Activated CD8-positive, alpha-beta memory T cell treated with anti-CD3 and anti-CD28 coated beads, Interleukin-2, amount 50 U/mL, for 1 hour (primary cell): ENCODE results near the gene TBX18.

Experiments used
- DNase-seq: peaks from one replicate; pipeline ENCODE4 v3.0.0-alpha.2; 2020; ENCODE audit errors: extremely low read depth

The TBX18 gene

DNA sequence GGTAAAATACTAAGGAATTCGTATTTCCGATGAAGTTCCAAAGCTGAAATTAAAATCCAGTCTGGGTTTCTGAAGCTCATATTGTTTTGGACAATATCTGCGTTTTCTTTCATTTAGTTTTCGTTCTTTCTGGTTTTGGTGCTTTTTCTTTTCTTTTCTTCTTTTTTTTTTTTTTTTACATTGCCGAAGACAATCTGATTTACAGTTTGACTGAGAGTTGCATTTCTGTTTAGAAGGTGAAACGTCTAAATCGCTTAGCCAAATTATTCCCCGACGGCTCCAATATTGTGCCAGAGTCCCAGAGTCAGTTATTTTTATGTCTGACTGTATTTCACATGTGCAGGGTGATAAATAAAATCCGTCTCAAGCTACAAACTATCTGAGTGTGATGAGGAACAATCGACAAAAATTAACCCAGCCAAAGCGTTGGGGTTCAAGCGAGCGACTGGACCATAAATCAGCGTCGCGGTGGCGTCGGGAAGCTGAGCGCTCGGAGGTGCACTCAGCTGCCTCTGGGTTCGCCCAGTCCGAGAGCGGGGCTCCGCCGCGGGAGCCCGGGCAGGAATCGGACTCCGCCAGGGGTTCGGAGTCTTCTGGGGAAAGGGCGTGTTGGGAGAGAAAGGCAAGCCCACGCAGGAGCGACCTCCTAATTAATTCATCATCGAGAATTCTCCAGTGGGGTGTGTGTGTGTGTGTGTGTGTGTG is 8.2 kb upstream of the TBX18 start:
- DNase-seq, result no peak

DNA sequence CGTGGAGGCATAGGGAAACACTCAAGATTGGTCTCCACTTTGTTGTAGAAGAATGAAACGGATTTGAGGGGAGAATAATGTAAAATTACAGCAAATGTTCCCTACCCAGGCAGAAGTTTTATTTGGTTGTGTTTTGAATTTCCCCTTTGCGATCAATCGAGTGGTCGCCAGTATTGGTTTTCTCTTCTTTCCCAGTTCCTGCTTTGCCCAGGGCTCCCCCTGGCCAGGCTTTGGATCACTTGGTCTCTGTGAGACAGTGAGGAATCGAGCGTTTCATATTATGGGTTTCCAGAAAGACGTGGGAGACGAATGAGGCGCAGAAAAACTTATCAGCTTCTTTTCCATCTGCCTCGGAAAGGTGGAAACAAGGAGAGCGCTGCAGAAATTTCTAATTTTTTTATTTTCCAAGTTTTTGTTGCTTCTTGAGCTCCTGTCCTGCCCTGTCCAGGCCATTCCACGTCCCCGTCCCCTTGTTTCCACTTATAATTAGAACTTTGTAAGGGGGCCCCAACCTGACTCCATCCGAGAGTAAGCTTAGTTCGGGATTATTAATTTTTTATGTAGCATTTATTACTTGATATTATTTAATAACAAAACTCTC is 7.5 kb upstream of the TBX18 start:
- DNase-seq, result no peak

DNA sequence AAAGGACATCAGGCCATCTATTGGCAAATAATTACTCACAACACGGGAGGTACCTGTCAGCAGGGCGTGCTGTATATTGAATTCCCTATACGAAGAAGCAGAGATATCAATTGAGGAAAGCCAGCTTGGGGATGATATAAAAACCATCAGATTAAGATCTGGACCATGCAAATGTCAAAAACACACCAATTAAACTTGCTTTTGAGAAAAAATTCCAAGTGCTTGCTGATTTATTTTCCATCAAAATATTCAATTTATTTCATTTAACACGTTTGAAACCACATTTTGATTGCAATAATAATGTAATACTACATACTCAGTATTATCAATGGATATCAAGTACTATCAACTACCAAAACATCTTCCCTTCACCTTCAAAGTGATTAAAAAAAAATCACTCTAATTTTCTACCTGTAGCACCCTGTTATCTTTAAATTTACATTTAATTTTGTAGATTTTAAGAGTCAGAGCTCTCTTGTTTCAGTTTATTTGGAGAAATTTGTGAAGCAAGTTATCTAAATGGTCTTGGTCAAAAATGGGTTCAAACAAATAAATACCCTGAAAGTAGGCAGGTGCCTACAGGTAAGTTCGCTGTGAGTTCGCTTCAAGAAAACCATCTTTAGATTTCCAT is 6.8 kb upstream of the TBX18 start:
- DNase-seq, result no peak

DNA sequence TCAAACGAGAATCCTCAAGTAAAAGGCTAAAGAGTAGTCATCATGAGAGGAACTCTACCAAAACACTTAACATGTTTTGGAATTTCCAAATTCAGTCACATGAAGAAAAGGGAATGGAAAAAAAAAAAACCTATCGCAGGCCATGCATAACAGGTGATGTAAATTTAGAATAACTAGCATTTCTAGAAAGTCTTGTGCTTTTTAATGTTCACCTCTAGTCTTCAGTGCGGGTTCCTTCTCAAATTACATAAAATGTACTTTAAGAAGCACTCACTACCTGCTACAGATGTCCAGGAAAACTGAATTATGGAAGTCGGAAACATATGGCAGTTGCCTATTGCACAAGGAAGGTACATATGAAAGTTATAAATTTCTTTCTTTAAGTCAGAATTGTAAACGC is 6.1 kb upstream of the TBX18 start:
- no peak for DNase-seq

DNA sequence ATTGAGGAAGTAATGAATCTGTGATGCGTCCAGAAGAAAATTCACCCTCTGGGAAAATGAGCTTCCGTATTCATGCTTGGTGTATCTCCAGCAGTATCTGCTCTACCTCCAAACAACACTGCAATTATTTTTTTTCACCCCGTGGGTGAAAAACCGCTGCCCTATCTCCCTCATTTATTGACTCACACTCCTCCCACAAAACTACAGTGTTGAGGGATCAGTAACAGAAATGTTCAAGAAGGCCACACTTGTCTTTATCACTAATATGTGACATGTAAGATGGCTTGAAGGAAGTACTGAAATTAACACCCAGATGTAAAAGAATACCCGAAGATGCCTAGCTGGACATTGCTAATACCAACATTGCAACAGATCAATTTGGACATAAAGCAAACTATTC is 4.9 kb upstream of the TBX18 start:
- no peak for DNase-seq

DNA sequence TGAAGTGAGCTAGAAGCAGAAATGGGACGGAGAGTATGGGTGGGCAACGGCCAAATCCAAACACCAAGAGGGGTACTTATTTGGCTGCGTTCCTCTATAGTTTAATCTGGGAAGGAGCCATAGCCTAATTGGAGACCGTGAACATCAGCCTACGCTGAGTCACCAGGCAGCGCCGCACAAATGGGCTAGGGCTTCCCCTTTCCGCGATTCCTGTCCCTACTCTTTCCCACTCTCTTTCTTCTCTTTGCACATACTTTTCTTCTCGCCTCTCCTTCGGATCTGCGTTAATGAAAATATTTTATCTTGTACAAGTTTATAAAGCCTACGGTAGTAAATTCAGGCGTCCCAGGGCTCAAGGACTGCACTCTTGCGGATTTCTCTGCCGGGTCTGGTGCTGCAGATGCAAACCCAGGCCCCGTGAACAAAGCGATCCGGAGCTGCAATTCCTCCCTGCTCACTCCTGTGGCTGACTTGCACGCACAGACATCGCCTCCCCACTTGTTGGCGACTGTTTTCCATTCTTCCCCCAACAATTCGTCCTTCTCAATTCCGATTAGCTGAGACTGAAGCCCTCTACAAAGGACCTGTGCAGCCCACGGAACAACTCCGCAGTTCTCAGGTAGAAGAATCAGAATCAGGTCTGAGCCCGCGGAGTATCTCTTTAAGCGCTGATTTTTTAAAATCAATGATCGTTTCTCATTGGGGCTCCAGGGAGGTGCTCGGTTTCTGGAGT is 4.2 kb upstream of the TBX18 start:
- DNase-seq, result no peak

DNA sequence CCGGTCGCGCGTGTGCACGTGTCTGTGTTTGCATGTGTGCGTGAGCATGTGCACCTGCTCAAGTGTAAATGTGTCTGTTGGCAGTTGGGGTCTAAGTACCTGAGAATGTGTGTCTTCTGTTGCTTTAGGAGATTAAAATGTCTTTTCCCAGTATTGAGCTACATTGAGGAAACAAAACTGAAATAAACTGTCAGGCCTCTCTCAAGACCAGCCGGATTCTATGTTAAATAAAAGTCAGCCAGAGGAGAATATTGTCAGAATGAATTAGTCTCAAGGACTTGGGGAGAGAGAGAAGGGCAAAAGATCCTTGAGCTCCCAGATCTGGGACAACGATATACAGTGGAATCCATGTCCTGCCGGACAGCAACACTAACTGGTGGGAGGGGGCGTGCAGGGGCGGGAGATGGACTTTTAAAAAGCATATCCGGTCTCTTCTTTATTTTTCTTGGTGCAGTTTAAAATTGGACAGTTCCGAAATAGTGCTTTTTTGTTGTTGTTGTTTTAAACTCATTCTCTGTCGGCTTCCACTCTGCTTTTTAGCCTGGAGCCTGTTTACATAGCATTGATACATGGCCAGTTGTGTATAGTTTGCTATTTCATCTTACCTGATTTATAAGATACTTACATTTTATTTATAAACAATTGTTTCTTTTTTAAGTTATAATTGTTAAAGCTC is 3.3 kb upstream of the TBX18 start:
- no peak for DNase-seq

DNA sequence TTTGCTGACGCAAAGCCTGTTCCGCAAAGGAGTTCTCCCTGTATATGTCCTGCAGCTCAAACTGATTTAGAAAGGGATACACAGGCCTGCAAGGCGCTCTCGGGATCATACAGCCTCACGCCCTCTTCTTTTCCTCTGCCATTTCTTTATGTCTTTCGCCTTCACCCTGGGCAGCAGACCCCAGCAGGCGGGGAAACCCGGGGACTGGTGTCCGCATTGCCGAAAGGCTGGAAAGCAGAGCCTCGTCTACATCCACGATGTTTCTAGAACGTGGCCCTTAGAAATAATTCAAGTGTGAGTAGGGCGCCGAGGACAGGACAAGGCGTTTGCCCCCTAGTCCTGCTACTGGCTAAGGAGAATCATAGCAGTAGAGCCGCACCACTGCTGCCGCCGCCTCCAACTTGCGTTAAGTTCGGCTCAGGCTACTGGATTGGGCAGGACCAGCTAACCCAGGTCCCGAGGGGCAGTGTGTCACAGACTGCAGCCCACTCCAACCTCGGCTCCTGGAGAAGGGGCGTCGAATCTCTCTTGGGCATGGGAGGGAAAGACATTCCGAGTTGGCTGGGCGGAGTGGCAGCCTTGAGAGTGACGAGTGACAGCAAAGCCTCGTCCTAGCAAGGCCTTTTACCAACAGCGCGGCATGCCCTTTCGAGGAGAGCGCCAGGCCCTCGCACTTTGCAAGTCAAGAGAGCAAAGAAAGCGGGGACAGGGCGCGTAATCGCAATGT is 2.6 kb upstream of the TBX18 start:
- DNase-seq, result no peak

DNA sequence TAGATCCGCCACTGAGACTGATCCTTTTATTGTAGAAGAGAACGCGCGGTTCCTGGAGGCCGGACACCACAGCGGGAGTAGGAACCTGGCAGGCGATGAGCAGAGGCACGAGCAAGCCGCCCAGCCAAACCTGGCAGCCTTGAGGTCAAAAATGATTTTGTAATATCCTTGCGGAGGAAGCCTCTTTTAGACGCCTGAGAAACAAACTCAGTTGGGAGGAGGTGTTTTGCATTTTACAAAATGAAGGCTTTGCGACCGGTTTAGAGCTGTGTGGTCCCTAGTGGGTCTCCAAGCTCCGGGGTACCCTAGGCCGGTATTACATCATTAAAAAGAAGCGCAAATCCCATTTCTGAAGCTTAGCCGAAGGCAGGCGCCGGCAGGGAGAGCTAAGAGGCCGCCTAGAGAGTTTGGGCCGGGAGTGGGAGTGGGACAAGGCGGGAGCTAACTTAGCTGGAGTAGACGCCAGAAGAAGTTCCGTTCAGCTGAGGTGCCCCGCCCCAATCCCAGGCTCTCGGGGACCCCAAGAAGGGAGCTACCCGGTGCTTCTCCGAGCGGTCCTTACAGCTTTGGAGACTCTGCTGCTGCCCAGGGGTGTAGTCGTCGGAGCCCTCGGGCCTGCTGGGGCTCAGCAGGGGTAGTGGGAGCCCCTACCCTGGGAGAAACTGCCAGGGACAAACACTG is 1.9 kb upstream of the TBX18 start:
- no peak for DNase-seq

DNA sequence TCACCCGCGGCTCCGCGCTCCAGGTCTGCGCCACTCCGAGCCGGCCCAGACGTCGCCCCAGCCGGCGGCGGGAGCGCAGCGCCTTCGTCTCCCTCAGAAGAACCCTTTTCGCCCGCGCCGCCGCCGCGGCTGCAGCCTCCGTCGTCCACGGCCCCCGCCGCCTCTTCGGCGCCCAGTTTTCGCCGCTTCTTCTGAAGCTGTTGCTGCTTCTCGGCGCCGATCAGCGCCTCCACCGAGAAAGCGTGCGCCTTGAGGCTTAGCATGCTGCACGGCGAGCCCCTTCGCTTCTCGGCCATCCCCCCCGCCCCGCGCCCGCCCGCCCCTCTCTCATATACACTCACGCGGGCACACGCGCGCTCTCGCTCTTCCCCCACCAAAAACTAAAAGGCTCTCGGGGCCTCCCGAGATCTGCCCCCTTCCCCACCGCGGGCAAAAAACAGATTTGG is 489 bp downstream of the TBX18 start:
- DNase-seq, result no peak

DNA sequence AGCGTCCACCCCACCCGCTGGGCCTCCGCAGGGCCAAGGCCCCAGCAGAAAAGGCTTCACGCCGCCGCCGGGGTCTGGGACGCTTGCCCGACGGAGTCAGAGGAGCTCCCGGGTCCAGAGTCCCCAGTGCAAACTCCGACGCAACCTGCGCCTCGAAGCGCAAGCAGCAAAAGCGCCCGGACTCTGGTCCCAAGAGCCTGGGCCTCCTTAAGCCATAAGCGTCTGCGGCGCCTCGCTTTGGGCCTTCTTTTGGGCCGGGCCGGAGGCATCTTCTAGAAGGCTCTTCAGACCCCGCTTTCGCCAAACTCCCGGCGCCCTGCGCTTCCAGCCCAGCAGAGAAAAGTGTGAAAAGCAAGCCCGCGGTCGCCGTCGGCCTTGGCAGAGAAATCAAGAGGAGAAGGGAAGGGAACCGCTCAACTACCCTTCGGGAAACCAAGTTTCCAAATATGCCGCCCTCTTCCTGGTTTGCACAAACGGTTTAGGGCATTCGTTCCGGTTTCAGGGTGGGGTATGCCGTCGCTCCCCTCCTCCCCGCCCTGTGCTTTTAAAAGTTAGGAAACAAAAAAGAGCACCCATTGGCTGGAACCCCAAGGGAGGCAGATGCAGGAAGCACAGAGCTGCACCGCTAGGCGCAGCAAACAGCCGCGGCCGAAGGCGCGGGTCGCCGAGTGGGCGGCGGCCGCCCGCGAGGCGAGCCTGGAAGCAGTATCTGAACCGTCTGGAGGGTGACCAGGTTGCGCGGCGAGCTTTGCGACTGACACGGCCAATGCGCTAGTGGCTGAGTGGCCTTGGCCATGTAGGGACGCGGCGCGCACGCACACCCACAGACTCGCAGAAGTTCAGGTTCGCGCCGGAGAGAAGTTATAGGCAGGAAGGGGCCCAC is 1.2 kb downstream of the TBX18 start:
- DNase-seq, result no peak

DNA sequence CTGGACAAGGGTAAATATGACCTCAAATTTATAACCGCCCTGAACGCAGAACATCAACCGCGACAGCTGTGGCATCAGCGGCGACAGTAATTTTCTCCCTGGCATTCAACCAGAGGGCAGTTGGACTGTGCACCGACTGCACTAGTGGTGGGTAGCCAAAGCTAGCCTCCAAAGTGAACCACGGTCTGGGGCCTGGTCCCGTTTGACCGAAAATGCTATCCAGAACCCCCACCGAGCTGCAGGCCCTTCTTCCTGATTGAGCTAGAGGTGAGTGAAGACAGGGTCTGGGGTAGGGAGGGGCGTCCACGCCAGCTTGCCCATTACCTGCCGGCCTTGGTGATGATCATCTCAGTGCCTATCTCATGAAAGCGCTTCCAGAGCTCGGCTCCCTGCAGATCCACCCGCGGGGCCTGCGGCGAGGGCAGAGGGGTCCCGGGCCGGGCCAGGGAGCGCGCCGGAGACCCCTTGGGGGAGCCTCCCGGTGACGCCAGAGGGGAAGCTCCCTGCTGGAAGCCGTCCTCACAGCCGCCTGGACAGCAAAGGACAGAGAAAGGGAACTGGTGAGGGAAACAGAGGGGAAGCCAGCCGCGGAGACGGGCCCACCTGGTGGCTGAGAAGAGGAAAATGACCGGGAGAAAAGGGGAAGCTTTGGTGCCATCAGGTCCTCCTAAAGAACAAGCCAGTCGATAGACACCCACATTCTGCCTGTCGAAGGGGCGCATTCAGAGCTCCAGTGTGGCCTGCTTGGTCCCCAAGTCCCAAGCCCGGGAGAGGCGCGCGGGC is 2.0 kb downstream of the TBX18 start:
- no peak for DNase-seq

DNA sequence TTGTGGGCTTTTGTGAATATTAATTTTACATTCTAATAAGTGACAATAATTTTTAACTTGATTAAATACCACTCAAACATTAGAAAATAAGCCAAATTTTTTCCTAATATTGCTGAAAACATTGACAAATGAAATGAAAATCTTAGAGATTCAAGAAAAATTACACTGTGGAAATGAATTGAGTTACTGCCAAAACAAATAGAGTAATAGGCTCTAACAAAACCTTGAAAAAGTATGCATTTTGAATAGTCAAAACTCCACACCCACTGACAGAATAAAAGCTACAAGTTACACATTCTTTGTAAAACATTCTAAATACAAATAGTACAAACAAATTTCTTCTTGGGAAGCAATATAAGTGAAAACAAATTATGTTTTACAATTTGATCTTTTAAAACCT is 5.9 kb downstream of the TBX18 start:
- no peak for DNase-seq

DNA sequence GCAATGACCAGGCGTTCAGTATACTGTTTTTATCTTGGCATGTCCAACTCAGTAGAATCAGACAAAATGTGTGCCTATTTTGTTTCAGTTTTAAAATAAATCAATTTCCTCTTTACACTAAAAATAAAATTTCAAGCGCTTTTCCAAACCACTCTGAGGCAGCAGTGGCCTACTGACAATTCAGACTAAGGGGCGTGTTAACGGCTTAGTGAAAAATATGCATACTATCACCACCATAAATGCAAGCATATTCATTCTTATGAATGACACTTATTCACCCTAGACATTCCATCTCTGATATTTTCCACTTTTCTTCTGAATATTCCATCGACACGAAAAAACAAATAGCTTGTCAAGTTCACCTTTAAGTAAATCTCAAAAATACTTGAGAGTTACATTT is 7.5 kb downstream of the TBX18 start:
- no peak for DNase-seq

DNA sequence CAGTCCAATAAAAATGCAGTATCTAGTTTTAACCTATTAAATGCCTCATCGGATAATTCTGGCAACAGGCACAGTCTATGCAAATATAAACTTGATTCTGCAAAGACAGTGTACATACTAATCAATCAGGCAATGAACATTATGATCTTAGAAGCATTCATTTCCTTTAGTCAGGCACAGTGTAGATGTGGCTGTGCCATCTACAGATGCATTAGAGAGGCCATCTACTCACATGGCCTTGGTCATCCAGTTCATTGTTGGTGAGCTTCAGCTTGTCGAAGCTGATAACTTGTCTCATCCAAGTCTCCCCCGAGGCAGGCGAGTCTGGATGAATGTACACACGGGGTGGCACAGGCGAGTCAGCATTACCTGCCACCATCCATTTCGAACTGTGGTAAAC is 7.9 kb downstream of the TBX18 start:
- no peak for DNase-seq

DNA sequence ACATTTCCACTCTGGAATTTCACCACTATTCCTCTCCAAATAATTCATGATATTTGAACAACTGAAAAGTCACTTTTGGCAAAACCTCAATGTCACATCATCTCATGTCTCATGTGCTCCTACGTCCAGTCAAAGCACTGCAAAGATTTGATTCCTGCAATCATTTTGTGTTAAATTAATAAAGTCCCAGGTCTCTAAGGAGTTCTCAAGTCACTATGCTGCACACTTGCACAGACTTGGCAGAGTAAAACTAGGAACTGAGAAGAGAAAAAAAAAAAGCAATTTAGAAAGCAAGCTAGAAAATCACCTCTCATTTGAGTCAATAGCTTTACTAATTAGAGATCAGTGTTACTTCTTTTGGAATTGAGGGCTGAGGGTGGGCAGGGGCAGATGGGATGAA is 11.2 kb downstream of the TBX18 start:
- no peak for DNase-seq

DNA sequence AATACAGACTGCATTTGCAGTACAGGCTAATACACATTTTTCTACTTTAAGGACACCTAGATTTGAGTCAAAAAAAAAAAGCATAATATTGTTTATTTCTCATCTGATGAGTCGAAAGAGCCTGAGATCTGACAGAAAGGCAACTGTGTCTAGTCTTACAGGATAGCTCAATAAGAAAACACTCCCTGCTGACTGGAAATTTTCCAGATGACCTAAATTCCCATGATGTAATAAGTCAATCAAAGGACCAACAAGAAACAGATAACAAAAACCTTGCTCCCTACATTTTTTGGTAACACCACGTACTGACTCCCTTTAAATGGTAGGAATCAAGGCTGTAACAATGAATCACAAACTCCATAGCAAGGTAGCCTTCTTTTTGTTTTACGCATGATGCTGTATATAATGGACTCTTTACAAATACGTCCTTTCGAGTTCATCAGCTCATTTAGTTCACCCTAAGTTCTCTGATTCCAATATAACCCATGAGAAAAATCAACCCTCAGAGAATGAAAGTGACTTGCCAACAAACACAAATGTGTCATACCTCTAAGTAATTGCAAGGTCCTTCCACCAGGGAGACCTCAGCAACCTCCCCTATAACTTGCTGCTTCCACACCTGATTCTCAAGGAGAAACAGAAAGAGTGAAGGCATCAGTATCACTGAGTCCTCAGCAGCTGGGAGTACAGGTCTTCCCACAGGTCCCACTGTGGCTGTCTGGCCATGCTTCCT is 12.1 kb downstream of the TBX18 start:
- no peak for DNase-seq

DNA sequence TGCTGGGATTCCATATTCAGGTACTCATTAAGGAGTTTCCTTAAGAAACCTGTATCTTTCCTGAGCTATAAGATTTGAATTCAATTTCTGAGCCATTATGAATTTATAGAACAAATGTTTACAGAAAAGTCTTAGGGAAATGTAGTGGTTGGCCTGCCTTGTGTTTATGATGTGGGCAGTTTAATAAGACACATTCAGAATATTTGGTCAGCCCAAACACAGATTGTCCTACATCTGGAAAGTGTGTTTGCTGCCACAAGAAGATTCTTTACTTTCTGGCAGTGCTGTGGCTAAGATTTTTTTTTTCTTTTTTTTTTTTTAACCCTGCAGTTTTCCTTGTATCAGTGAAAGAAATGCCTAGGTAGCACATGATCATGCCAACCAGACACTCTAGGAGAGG is 15.2 kb downstream of the TBX18 start:
- DNase-seq, result no peak
